ENCODE measurements around the gene PDK1.

PDK1 gene

DNA sequence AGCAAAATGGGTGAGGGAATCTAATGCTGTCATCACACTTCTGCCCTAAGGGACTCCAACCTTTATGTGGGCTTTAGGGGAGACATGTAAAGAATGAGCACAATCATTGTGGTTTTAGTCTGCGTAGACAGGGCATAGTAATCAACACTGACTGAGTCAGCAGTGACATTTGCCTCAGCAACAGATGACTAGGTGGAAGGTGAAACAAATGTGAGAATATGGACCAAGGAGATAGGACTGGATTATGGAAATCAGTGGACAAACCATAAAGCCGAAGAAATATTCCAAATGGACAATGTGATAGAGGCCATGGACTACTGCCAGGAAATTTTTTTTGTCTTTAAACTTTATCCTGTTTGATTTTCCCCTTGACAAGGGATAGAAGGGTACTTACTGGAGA lies 83.9 kb downstream of the PDK1 start:
- no peak for FAIRE-seq
- peak; percentile 47 for DNase-seq (ENCODE audit: low spot score)

- FAIRE-seq, result no peak
- DNase-seq (ENCODE audit: low spot score), result no peak
These were observed 84.5 kb downstream of the PDK1 start for GRCh38 chr2:172640389-172640788.

DNA sequence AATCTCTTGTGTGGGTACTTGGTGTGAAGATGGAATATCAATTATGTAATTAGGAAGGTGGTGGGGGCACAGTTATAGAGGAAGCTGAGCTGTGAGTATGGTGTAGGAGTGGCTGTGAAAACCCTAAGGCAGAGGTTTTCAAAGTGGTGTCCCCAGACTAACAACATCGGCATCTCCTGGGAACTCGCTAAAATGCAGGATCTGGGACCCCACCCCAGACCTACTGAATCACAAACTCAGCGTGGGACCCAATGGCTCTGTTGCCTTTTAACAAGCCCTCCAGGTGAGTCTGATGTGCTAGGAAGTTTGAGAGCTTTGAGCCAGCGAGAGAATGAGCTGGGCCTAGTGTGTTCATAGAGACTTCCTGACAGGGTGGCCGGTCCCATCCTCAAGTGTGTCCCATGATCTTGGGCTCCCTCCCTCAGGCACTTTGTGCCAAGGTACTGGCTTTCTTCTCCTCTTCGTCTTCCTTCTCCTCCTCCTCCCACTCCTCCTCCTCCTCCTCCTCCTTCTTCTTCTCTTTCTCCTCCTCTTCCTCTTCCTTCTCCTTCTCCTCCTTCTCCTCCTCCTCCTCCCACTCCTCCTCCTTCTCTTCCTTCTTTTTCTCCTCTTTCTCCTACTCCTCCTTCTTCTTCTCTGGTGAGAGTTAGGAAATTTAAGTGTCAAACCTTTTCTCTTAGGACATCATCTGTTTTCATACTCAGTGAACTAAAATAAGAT lies 86.6 kb downstream of the PDK1 start:
- FAIRE-seq, result no peak
- DNase-seq (ENCODE audit: low spot score), result no peak

DNA sequence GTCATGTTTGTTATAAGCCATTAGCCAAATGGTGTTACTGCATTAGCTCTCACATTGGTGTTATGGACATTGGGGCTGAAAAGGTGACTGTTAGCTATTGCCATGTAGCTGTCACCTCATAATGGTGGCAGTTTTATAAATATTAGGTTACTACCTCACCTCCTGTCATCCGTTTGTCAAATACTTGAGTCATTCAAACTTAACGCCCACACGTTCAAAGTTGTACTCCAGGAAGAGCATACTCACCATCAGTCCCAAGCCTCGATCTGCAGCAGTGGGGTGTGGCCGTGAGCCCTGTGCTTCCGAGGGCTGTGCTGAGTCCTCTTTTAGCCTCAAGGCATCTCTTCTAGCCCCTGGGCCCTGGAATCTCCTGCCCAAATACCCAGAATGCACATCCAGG lies 87.3 kb downstream of the PDK1 start:
- no peak for FAIRE-seq
- no peak for DNase-seq (ENCODE audit: low spot score)

GRCh38 chr2:172647439-172647838 lies 91.5 kb downstream of the PDK1 start:
- DNase-seq (ENCODE audit: low spot score) (no peak), FAIRE-seq (no peak)

GRCh38 chr2:172655091-172655837 lies 99.4 kb downstream of the PDK1 start:
- DNase-seq (ENCODE audit: low spot score), result peak; percentile 69
- peak; percentile 82 for FAIRE-seq

- FAIRE-seq (no peak), DNase-seq (ENCODE audit: low spot score) (no peak)
These were observed 100.1 kb downstream of the PDK1 start for GRCh38 chr2:172655838-172656573.

Data from RCC 7860 (cell line).